HG02981 (cell line): ENCODE results near the gene ACAA2.

Experiments
- ATAC-seq: cut with Tn5 transposase; IDR thresholded peaks from one replicate; pipeline ENCODE4 v1.9.1; 2021; ENCODE audit warnings: mild to moderate bottlenecking, moderate library complexity; ENCODE audit not compliant: unreplicated experiment

ACAA2 gene

GRCh38 chr18:49768051-49768391 lies 45.3 kb downstream of the ACAA2 start:
- ATAC-seq, result no peak

- no peak for ATAC-seq
These were observed 46.0 kb downstream of the ACAA2 start for GRCh38 chr18:49767111-49768050.

GRCh38 chr18:49766646-49767045 lies 46.7 kb downstream of the ACAA2 start:
- no peak for ATAC-seq

- ATAC-seq, result no peak
These were observed 49.3 kb downstream of the ACAA2 start for GRCh38 chr18:49764032-49764431.

GRCh38 chr18:49763590-49763989 lies 49.7 kb downstream of the ACAA2 start:
- no peak for ATAC-seq

- no peak for ATAC-seq
These were observed 50.9 kb downstream of the ACAA2 start for GRCh38 chr18:49762191-49763077.

- ATAC-seq, result no peak
These were observed 51.6 kb downstream of the ACAA2 start for GRCh38 chr18:49761771-49762170.

GRCh38 chr18:49758263-49758610 lies 55.1 kb downstream of the ACAA2 start:
- no peak for ATAC-seq

- no peak for ATAC-seq
These were observed 55.6 kb downstream of the ACAA2 start for GRCh38 chr18:49757513-49758262.

GRCh38 chr18:49756671-49757362 lies 56.5 kb downstream of the ACAA2 start:
- ATAC-seq, result no peak

GRCh38 chr18:49756135-49756534 lies 57.2 kb downstream of the ACAA2 start:
- no peak for ATAC-seq

- ATAC-seq, result no peak
These were observed 57.8 kb downstream of the ACAA2 start for GRCh38 chr18:49755489-49755888.

- no peak for ATAC-seq
These were observed 58.5 kb downstream of the ACAA2 start for GRCh38 chr18:49754866-49755265.

GRCh38 chr18:49753643-49754042 lies 59.7 kb downstream of the ACAA2 start:
- ATAC-seq, result no peak

GRCh38 chr18:49752095-49752457 lies 61.3 kb downstream of the ACAA2 start:
- no peak for ATAC-seq

- no peak for ATAC-seq
These were observed 61.8 kb downstream of the ACAA2 start for GRCh38 chr18:49751427-49752094.

GRCh38 chr18:49749563-49749962 lies 63.8 kb downstream of the ACAA2 start:
- ATAC-seq, result no peak

- ATAC-seq, result no peak
These were observed 65.5 kb downstream of the ACAA2 start for GRCh38 chr18:49747876-49748275.

GRCh38 chr18:49745045-49746014 lies 68.0 kb downstream of the ACAA2 start:
- no peak for ATAC-seq
